ENCODE measurements around the gene CACNG7. TPM values are rescaled to one million over a fixed set of nuclear protein-coding genes. Genes with fewer than 3 reads are reported as not detected.

Gene CACNG7
- total RNA-seq, 4 donors from 2014 or later: 1.0 TPM; not detected in 3

DNA sequence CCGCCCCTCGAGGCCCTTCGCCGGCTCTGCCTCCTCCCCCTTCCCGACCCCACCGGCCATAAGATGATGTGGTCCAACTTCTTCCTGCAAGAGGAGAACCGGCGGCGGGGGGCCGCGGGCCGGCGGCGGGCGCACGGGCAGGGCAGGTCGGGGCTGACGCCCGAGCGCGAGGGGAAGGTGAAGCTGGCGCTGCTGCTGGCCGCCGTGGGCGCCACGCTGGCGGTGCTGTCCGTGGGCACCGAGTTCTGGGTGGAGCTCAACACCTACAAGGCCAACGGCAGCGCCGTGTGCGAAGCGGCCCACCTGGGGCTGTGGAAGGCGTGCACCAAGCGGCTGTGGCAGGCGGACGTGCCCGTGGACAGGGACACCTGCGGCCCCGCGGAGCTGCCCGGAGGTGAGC, 83.7 kb downstream of the CACNG7 start:
- Histone ChIP-seq H3K9me3 (no peaks in the 10 kb centered on the region), H3K27ac (no peak overlapping the region), H3K36me3 (no peaks in the 10 kb centered on the region), H3K4me1 (no peaks in the 10 kb centered on the region), H3K27me3 (peaks cover 9 to 11% of the 10 kb centered on the region in 2 donors), H3K4me3 (no peak overlapping the region)
- intact Hi-C loops (cut with DNase I; ENCODE audit: low total_unique reads): no loop called here
- DNase-seq: no peak
- no peak for TF ChIP-seq POLR2A (IDR thresholded peaks at IDR 0.05)
- TF ChIP-seq, protein P1, sequence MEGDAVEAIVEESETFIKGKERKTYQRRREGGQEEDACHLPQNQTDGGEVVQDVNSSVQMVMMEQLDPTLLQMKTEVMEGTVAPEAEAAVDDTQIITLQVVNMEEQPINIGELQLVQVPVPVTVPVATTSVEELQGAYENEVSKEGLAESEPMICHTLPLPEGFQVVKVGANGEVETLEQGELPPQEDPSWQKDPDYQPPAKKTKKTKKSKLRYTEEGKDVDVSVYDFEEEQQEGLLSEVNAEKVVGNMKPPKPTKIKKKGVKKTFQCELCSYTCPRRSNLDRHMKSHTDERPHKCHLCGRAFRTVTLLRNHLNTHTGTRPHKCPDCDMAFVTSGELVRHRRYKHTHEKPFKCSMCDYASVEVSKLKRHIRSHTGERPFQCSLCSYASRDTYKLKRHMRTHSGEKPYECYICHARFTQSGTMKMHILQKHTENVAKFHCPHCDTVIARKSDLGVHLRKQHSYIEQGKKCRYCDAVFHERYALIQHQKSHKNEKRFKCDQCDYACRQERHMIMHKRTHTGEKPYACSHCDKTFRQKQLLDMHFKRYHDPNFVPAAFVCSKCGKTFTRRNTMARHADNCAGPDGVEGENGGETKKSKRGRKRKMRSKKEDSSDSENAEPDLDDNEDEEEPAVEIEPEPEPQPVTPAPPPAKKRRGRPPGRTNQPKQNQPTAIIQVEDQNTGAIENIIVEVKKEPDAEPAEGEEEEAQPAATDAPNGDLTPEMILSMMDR (IDR thresholded peaks at IDR 0.05): no peak

DNA sequence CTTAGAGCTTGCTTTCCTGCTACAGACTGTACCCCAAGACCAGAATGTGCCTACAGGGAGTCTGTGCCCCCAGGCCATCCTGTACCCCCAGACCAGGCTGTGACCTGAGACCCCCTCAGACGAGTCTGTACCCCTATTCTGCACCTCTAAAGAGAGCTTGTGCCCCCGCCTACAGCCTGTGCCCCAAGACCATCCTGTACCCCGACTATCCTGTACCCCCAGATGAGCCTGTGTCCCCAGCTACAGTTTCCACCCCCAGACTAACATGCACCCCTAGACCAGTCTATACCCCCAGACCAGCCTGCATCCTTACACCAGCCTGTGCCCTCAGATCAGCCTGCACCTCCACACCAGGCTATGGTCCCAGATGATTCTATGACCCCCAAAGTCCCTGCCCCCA, 84.4 kb downstream of the CACNG7 start:
- no peak for DNase-seq
- H3K4me3 ChIP-seq: no peak overlapping the region

More for the DNA sequence above, 84.4 kb downstream of the CACNG7 start:
- Histone ChIP-seq H3K27ac (no peak overlapping the region), H3K9me3 (no peaks in the 10 kb centered on the region), H3K4me1 (no peaks in the 10 kb centered on the region), H3K27me3 (peaks cover 9 to 11% of the 10 kb centered on the region in 2 donors), H3K36me3 (no peaks in the 10 kb centered on the region)
- TF ChIP-seq POLR2A (IDR thresholded peaks at IDR 0.05): no peak
- TF ChIP-seq, protein P1 (IDR thresholded peaks at IDR 0.05): no peak
- intact Hi-C loops (cut with DNase I; ENCODE audit: low total_unique reads): no loop called here

MicroRNAs within 50 kb of the gene (microRNA counts, 767-probe panel; counts per million panel counts)
- microRNA hsa-miR-935: 0 counts per million in 2 donors

Other genes with a start within 250 kb of the CACNG7 start
- under 1 TPM in 3 of 4 donors, not detected in 1; 0.34 to 0.90 (median 0.59) TPM for gene NLRP12, start 85.0 kb upstream of the CACNG7 start, total RNA-seq
- gene MYADM, start 41.4 kb upstream of the CACNG7 start, total RNA-seq: 100 to 1,000 TPM in 1 of 4 donors, 10 to 100 TPM in 3; 22.7 to 386 (median 77.4) TPM
- gene PRKCG, start 27.1 kb upstream of the CACNG7 start, total RNA-seq: under 1 TPM in 1 of 4 donors, not detected in 3; 0.69 TPM
- gene CACNG8, start 53.7 kb downstream of the CACNG7 start, total RNA-seq: under 1 TPM in 2 of 4 donors, not detected in 2; 0.21 to 0.24 TPM
- 1 to 10 TPM in 1 of 4 donors, under 1 TPM in 1, not detected in 2; 0.55 to 1.7 TPM for gene CACNG6, start 82.4 kb downstream of the CACNG7 start, total RNA-seq
- not detected for gene VSTM1, start 154.6 kb downstream of the CACNG7 start, total RNA-seq
- gene TARM1, start 172.1 kb downstream of the CACNG7 start, total RNA-seq: not detected
- 1 to 10 TPM in 1 of 4 donors, under 1 TPM in 1, not detected in 2; 0.91 to 6.5 TPM for gene OSCAR, start 191.5 kb downstream of the CACNG7 start, total RNA-seq
- 10 to 100 TPM in 1 of 4 donors, 1 to 10 TPM in 2, not detected in 1; 4.7 to 65.8 (median 5.5) TPM for gene NDUFA3, start 193.6 kb downstream of the CACNG7 start, total RNA-seq
- 10 to 100 TPM in 2 of 4 donors, 1 to 10 TPM in 1, under 1 TPM in 1; 0.88 to 37.1 (median 9.9) TPM for gene TFPT, start 206.4 kb downstream of the CACNG7 start, total RNA-seq
- 10 to 100 TPM; 17.9 to 97.3 (median 52.6) TPM for gene PRPF31, start 206.5 kb downstream of the CACNG7 start, total RNA-seq
- 10 to 100 TPM in 2 of 4 donors, 1 to 10 TPM in 1, under 1 TPM in 1; 0.88 to 41.6 (median 9.9) TPM for gene CNOT3, start 228.5 kb downstream of the CACNG7 start, total RNA-seq